Parathyroid adenoma (tissue), 2 donors: Measurements from ENCODE around the gene ENC1.
A peak's percentile ranks its signal among the peaks of the same experiment; 100 is the strongest.

Experiments used
- H2AFZ ChIP-seq: fragments of 300-600 bp; sonication (generic); one replicate; pipeline ENCODE4 v1.7.0; 2017; ENCODE audit warnings: antibody characterized with exemption, mild to moderate bottlenecking
- H3K27ac ChIP-seq: fragments of 300-600 bp; sonication (generic); one replicate; pipeline ENCODE4 v1.7.0; 2017
- H3K27me3 ChIP-seq: fragments of 300-600 bp; sonication (generic); one replicate; pipeline ENCODE4 v1.7.0; 2017; ENCODE audit warnings: low read length; ENCODE audit not compliant: control insufficient read depth, insufficient read depth
- H3K36me3 ChIP-seq: fragments of 300-600 bp; sonication (generic); one replicate; pipeline ENCODE4 v1.7.0; 2017; ENCODE audit warnings: low read length; ENCODE audit not compliant: control insufficient read depth, insufficient read depth
- H3K4me1 ChIP-seq: fragments of 300-600 bp; sonication (generic); one replicate; pipeline ENCODE4 v1.7.0; 2017; ENCODE audit warnings: control low read depth
- H3K4me2 ChIP-seq: fragments of 300-600 bp; sonication (generic); one replicate; pipeline ENCODE4 v1.7.0; 2017; ENCODE audit warnings: low read length
- H3K4me3 ChIP-seq: fragments of 300-600 bp; sonication (generic); one replicate; pipeline ENCODE4 v1.7.0; 2017; ENCODE audit warnings: low read depth, low read length
- H3K79me2 ChIP-seq: fragments of 300-600 bp; sonication (generic); one replicate; pipeline ENCODE4 v1.7.0; 2017; ENCODE audit warnings: control low read depth
- H3K9ac ChIP-seq: fragments of 300-600 bp; sonication (generic); one replicate; pipeline ENCODE4 v1.7.0; 2017; ENCODE audit warnings: mild to moderate bottlenecking
- H3K9me3 ChIP-seq: fragments of 300-600 bp; sonication (generic); one replicate; pipeline ENCODE4 v1.7.0; 2017; ENCODE audit warnings: low read length; ENCODE audit not compliant: control insufficient read depth
- TF ChIP-seq, protein P1 (sequence below): fragments of 300-600 bp; sonication (generic); IDR thresholded peaks from one replicate; pipeline ENCODE4 v1.7.0; 2017; ENCODE audit warnings: antibody characterized with exemption, mild to moderate bottlenecking
- donor health status: primary hyperparathyroidism.

ENC1 gene

DNA sequence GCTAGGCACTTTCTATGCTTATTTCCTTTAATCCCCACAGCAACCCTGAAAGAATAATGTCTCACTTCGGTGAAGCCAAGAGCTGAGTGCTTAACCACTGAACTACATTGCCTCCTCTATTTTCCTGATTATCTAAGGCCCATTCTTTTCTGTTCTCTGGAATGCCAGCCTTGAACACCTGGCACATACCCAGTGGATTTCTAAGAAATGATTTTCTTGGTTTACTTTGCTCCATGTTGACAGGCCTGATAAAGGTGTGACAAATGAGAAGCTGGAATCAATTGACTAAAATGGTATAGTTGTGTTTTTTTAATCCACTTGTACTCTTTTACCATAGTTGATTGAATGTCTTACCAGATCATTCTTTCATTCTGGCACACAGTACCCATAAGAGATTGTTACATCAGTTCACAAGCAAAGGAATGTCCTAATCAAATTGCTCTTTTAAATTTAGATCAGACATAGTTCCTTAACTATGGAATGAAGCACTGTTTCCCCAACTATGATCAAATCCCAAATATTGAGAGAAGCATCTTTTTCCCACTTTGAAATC, 9.0 kb upstream of the ENC1 start:
- Histone ChIP-seq H3K27me3 (no peaks in the 10 kb centered on the region), H3K79me2 (no peaks in the 10 kb centered on the region), H2AFZ (no peak overlapping the region), H3K4me3 (no peak overlapping the region), H3K9ac (no peak overlapping the region), H3K36me3 (no peaks in the 10 kb centered on the region), H3K9me3 (no peaks in the 10 kb centered on the region), H3K27ac (no peak overlapping the region), H3K4me2 (no peak overlapping the region), H3K4me1 (peaks cover 4% of the 10 kb centered on the region)
- TF ChIP-seq, protein P1, sequence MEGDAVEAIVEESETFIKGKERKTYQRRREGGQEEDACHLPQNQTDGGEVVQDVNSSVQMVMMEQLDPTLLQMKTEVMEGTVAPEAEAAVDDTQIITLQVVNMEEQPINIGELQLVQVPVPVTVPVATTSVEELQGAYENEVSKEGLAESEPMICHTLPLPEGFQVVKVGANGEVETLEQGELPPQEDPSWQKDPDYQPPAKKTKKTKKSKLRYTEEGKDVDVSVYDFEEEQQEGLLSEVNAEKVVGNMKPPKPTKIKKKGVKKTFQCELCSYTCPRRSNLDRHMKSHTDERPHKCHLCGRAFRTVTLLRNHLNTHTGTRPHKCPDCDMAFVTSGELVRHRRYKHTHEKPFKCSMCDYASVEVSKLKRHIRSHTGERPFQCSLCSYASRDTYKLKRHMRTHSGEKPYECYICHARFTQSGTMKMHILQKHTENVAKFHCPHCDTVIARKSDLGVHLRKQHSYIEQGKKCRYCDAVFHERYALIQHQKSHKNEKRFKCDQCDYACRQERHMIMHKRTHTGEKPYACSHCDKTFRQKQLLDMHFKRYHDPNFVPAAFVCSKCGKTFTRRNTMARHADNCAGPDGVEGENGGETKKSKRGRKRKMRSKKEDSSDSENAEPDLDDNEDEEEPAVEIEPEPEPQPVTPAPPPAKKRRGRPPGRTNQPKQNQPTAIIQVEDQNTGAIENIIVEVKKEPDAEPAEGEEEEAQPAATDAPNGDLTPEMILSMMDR: no peak

DNA sequence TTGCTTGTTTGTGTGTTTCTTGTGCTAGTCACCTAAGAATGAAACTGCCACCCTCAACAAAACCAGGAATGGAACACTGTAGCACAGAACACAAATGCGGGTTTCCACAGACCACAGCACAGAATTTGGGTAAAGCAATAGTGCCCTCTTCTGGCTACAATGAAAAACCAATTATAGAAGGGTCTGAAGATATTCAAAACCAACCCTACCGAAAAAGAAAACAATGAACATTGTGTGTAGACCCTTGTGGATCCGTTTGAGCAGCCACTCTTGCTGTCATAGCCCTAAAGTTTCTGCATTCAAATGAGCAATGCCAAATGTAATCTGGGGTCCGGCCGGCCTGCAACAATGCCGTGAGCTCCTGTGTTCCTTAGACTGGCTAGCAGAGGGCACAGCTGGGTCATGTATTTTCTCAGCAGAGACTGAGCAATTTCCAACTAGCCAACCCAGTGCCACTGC, 8.3 kb upstream of the ENC1 start:
- H3K79me2 ChIP-seq: no peaks in the 10 kb centered on the region
- H3K9ac ChIP-seq: no peak overlapping the region
- H3K4me3 ChIP-seq: peak overlapping the region; percentile 32
- peaks cover 7% of the 10 kb centered on the region for H3K4me1 ChIP-seq
- TF ChIP-seq, protein P1: peak; percentile 86
- no peaks in the 10 kb centered on the region for H3K36me3 ChIP-seq
- no peak overlapping the region for H3K27ac ChIP-seq
- peak overlapping the region; percentile 39 for H3K4me2 ChIP-seq
- peak overlapping the region; percentile 76 for H2AFZ ChIP-seq
- H3K27me3 ChIP-seq: no peaks in the 10 kb centered on the region
- no peaks in the 10 kb centered on the region for H3K9me3 ChIP-seq

DNA sequence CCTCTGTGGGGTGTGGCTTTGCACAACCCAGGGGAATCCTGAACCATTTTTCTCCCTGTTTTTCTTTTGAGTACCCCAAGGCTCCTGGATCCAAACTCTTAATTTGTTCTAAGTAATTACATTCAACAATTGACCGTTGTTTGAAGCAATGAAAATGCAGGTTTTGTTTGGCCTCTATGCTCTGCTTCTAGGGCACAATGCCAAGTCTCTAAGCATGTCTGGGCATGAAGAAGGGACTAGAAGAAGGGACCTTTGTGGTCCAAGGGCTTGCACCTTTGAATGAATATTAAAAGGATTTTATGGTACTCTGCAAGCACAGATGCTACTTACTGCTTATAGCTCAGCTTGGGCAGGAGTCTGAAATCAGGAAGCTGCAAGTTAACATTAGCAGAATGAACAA, 6.6 kb upstream of the ENC1 start:
- no peak overlapping the region for H2AFZ ChIP-seq
- no peaks in the 10 kb centered on the region for H3K36me3 ChIP-seq
- no peak overlapping the region for H3K9ac ChIP-seq
- no peak overlapping the region for H3K4me2 ChIP-seq
- H3K9me3 ChIP-seq: no peaks in the 10 kb centered on the region
- no peak overlapping the region for H3K4me3 ChIP-seq
- H3K27me3 ChIP-seq: no peaks in the 10 kb centered on the region
- no peaks in the 10 kb centered on the region for H3K79me2 ChIP-seq
- TF ChIP-seq, protein P1: no peak
- H3K27ac ChIP-seq: no peak overlapping the region
- H3K4me1 ChIP-seq: peaks cover 23% of the 10 kb centered on the region

DNA sequence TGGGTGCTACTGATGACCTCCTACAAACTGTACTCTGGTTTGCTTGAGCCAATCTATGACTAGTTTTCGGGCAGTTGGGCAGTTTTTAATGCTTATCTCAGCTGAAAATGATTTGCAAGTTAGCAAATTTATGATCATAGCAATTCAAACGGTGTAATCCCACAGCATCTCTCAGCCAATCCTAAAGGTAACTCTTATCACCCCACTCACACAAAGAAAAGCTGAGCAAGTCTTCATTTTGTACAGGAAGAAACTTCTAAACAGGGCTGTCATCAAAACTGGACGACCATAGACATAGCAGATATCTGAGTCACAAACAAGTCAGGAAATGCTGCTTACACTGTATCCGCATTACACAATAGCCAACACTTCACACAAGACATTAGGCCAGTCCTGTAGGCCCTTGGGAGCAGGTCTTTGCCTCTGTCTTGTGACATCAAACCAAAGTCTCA, 2.6 kb upstream of the ENC1 start:
- Histone ChIP-seq H2AFZ (peak overlapping the region; percentile 80), H3K4me1 (peaks cover 22% of the 10 kb centered on the region), H3K4me2 (peak overlapping the region; percentile 28), H3K9ac (no peak overlapping the region), H3K36me3 (peaks cover 10% of the 10 kb centered on the region), H3K79me2 (peaks cover 9% of the 10 kb centered on the region), H3K9me3 (no peaks in the 10 kb centered on the region), H3K4me3 (peak overlapping the region; percentile 18), H3K27ac (peak overlapping the region; percentile 94), H3K27me3 (no peaks in the 10 kb centered on the region)
- TF ChIP-seq, protein P1: no peak

DNA sequence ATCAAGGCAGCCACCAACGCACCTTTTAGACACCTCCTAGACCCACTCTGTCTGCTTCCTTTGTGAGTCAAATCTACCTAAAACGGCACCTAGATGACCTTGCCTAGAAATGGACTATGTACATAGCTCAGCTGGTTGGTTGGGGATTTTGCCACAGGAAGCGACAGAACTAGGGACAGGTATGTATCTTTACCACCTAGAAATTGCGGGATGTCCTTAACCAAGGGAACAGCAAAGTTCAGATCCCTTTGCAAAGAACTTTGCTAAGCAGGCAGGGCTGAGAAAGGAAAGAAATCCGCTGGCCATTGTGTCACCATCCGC, 2.0 kb upstream of the ENC1 start:
- Histone ChIP-seq H2AFZ (peak overlapping the region; percentile 80), H3K4me1 (peaks cover 23% of the 10 kb centered on the region), H3K4me3 (peak overlapping the region; percentile 97), H3K4me2 (peak overlapping the region; percentile 94), H3K36me3 (peaks cover 10% of the 10 kb centered on the region), H3K27me3 (no peaks in the 10 kb centered on the region), H3K79me2 (peaks cover 14% of the 10 kb centered on the region), H3K9ac (no peak overlapping the region), H3K27ac (peak overlapping the region; percentile 94), H3K9me3 (no peaks in the 10 kb centered on the region)
- TF ChIP-seq, protein P1: no peak
